ENCODE data around the gene ENPP5. TPM values are rescaled to one million over a fixed set of nuclear protein-coding genes. Genes with fewer than 3 reads are reported as not detected.
A peak's percentile ranks its signal among the peaks of the same experiment; 100 is the strongest.

Gene ENPP5
- total RNA-seq: 1.9 TPM

- peak; percentile 9 to 80 (median 75) for DNase-seq (ENCODE audit: low read depth in 2 of 3, low spot score in 2 of 3)
Measured at GRCh38 chr6:46170357-46171289, at the start of gene ENPP5. TSS of gene ENPP5 (minus strand) at chr6:46170980. CDS start at chr6:46168262, 2,718 bp downstream.

GRCh38 chr6:46219661-46220060 is 48.9 kb upstream of the ENPP5 start:
- DNase-seq (ENCODE audit: low read depth in 2 of 3, low spot score in 2 of 3): no peak

GRCh38 chr6:46218457-46218856 is 47.7 kb upstream of the ENPP5 start:
- no peak for DNase-seq (ENCODE audit: low read depth in 2 of 3, low spot score in 2 of 3)

GRCh38 chr6:46217671-46218131 is 46.9 kb upstream of the ENPP5 start:
- DNase-seq (ENCODE audit: low read depth in 2 of 3, low spot score in 2 of 3): peak in 2 of 3 donors; percentile 83 to 93

- DNase-seq (ENCODE audit: low read depth in 2 of 3, low spot score in 2 of 3): no peak
Measured at GRCh38 chr6:46216879-46217278, 46.1 kb upstream of the ENPP5 start.

GRCh38 chr6:46215777-46216176 is 45.0 kb upstream of the ENPP5 start:
- DNase-seq (ENCODE audit: low read depth in 2 of 3, low spot score in 2 of 3): no peak

GRCh38 chr6:46215213-46215612 is 44.4 kb upstream of the ENPP5 start:
- no peak for DNase-seq (ENCODE audit: low read depth in 2 of 3, low spot score in 2 of 3)

- no peak for DNase-seq (ENCODE audit: low read depth in 2 of 3, low spot score in 2 of 3)
Measured at GRCh38 chr6:46211917-46212316, 41.1 kb upstream of the ENPP5 start.

GRCh38 chr6:46210294-46210693 is 39.5 kb upstream of the ENPP5 start:
- no peak for DNase-seq (ENCODE audit: low read depth in 2 of 3, low spot score in 2 of 3)

GRCh38 chr6:46208303-46208702 is 37.5 kb upstream of the ENPP5 start:
- DNase-seq (ENCODE audit: low read depth in 2 of 3, low spot score in 2 of 3): no peak

- DNase-seq (ENCODE audit: low read depth in 2 of 3, low spot score in 2 of 3): no peak
Measured at GRCh38 chr6:46207174-46207573, 36.4 kb upstream of the ENPP5 start.

GRCh38 chr6:46204880-46205650 is 34.3 kb upstream of the ENPP5 start:
- DNase-seq (ENCODE audit: low read depth in 2 of 3, low spot score in 2 of 3): no peak

- no peak for DNase-seq (ENCODE audit: low read depth in 2 of 3, low spot score in 2 of 3)
Measured at GRCh38 chr6:46203391-46204177, 32.8 kb upstream of the ENPP5 start.

GRCh38 chr6:46201702-46202101 is 30.9 kb upstream of the ENPP5 start:
- DNase-seq (ENCODE audit: low read depth in 2 of 3, low spot score in 2 of 3): no peak

GRCh38 chr6:46199387-46199786 is 28.6 kb upstream of the ENPP5 start:
- no peak for DNase-seq (ENCODE audit: low read depth in 2 of 3, low spot score in 2 of 3)

- DNase-seq (ENCODE audit: low read depth in 2 of 3, low spot score in 2 of 3): no peak
Measured at GRCh38 chr6:46191961-46192360, 21.2 kb upstream of the ENPP5 start.

GRCh38 chr6:46190889-46191288 is 20.1 kb upstream of the ENPP5 start:
- no peak for DNase-seq (ENCODE audit: low read depth in 2 of 3, low spot score in 2 of 3)

- DNase-seq (ENCODE audit: low read depth in 2 of 3, low spot score in 2 of 3): no peak
Measured at GRCh38 chr6:46189726-46190125, 18.9 kb upstream of the ENPP5 start.

- no peak for DNase-seq (ENCODE audit: low read depth in 2 of 3, low spot score in 2 of 3)
Measured at GRCh38 chr6:46186583-46186982, 15.8 kb upstream of the ENPP5 start.

- DNase-seq (ENCODE audit: low read depth in 2 of 3, low spot score in 2 of 3): no peak
Measured at GRCh38 chr6:46184114-46184513, 13.3 kb upstream of the ENPP5 start.

- no peak for DNase-seq (ENCODE audit: low read depth in 2 of 3, low spot score in 2 of 3)
Measured at GRCh38 chr6:46175976-46176375, 5.2 kb upstream of the ENPP5 start.
